Mammary epithelial cell (primary cell): ENCODE measurements around the gene B4GALNT1.

Experiments
- EZH2 ChIP-seq: IDR thresholded peaks from 2 replicates; pipeline ENCODE4 v1.6.1; 2012; ENCODE audit warnings: low read length, inconsistent platforms, borderline replicate concordance
- TF ChIP-seq, protein P1 (sequence below), 2 donors: IDR thresholded peaks in 1 of 2; conservative IDR thresholded peaks in 1 of 2; 2 replicates each; pipeline ENCODE4 v1.5.1; 2011 to 2012; ENCODE audit warnings: inconsistent platforms in 2 of 2, low read length in 2 of 2, mild to moderate bottlenecking in 2 of 2, control low read depth in 1 of 2, low read depth in 1 of 2; ENCODE audit not compliant: insufficient read depth in 1 of 2; ENCODE audit errors: extremely low read depth in 1 of 2

DNA sequence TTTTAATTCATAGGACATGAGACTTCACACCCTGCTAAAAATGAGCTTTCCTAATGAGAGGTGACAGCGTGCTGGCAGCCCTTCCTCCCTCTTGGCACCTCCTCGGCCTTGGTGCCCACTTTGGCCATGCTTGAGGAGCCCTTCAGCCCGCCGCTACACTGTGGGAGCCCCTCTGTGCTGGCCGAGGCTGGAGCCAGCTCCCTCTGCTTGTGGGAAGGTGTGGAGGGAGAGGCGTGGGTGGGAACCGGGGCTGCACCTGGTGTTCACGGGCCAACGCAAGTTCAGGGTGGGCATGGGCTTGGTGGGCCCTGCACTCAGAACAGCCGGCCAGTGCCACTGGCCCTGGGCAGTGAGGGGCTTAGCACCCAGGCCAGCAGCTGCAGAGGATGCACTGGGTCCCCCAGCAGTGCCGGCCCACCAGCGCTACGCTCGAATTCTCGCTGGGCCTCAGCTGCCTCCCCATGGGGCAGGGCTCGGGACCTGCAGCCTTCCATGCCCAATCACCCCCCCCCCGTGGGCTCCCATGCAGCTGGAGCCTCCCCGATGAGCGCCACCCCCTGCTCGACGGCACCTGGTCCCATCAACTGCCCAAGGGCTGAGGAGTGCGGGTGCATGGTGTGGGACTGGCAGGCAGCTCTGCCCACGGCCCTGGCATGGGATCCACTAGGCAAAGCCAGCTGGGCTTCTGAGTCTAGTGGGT is 22.7 kb upstream of the B4GALNT1 start:
- TF ChIP-seq, protein P1, sequence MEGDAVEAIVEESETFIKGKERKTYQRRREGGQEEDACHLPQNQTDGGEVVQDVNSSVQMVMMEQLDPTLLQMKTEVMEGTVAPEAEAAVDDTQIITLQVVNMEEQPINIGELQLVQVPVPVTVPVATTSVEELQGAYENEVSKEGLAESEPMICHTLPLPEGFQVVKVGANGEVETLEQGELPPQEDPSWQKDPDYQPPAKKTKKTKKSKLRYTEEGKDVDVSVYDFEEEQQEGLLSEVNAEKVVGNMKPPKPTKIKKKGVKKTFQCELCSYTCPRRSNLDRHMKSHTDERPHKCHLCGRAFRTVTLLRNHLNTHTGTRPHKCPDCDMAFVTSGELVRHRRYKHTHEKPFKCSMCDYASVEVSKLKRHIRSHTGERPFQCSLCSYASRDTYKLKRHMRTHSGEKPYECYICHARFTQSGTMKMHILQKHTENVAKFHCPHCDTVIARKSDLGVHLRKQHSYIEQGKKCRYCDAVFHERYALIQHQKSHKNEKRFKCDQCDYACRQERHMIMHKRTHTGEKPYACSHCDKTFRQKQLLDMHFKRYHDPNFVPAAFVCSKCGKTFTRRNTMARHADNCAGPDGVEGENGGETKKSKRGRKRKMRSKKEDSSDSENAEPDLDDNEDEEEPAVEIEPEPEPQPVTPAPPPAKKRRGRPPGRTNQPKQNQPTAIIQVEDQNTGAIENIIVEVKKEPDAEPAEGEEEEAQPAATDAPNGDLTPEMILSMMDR (conservative IDR thresholded peaks at IDR 0.05 in 1 of 2, IDR thresholded peaks at IDR 0.05 in 1 of 2; ENCODE audit: extremely low read depth in 1 of 2, insufficient read depth in 1 of 2, low read depth in 1 of 2, low read length in 2 of 2), result no peak
- TF ChIP-seq EZH2, result no peak
